ENCODE measurements around the gene STARD10.

DNA sequence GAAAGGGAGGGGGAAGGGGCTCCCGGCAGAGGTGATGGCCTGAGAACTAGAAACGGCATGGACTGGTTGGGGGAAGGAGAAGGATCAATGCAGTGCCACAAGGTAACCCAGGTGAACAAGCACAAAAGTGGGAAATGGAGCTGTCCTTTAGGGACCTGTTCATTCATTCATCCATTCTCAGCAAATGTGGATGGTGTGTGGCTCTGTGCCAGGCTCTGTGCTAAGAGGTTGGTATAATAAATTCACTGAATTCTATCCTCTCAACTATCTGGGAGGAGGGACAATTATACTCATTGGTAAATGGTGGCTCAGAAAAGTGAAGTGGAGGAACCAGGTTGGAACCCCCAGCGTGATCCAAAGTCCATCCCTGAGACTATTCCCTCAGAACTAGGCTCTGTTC lies 23.0 kb downstream of the STARD10 start:
- TF ChIP-seq EZH2 (IDR thresholded peaks at IDR 0.05; ENCODE audit: borderline replicate concordance, low read length) = no peak
- TF ChIP-seq, protein P1, sequence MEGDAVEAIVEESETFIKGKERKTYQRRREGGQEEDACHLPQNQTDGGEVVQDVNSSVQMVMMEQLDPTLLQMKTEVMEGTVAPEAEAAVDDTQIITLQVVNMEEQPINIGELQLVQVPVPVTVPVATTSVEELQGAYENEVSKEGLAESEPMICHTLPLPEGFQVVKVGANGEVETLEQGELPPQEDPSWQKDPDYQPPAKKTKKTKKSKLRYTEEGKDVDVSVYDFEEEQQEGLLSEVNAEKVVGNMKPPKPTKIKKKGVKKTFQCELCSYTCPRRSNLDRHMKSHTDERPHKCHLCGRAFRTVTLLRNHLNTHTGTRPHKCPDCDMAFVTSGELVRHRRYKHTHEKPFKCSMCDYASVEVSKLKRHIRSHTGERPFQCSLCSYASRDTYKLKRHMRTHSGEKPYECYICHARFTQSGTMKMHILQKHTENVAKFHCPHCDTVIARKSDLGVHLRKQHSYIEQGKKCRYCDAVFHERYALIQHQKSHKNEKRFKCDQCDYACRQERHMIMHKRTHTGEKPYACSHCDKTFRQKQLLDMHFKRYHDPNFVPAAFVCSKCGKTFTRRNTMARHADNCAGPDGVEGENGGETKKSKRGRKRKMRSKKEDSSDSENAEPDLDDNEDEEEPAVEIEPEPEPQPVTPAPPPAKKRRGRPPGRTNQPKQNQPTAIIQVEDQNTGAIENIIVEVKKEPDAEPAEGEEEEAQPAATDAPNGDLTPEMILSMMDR (IDR thresholded peaks at IDR 0.05; ENCODE audit: low read length) = no peak
